Middle frontal gyrus (tissue), 1 donor: ENCODE measurements around the gene TBCC.
A peak's percentile ranks its signal among the peaks of the same experiment; 100 is the strongest.

Experiments used
- DNase-seq: peaks from one replicate; pipeline ENCODE4 v3.0.0-alpha.2; 2015; ENCODE audit warnings: low spot score; ENCODE audit errors: extremely low spot score

TBCC gene

DNA sequence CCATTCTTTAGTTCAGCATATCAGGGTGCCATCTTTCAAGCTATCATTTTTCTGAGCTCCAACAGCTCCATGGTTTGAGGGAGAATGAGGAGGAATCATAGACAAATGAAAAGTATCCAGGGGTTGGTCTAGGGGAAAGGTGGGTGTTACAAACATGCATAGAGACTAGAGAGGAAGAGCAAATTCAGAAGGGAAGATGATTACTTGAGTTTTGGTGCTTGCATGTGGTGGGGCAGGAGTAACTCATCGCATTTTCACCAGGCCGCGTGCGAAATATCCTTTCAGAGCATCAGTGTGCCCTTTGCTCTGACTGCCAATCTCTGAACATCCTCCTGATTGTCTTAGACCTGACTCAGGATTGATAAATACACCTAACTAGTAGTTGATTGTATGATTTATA is 28.3 kb upstream of the TBCC start:
- DNase-seq: no peak

DNA sequence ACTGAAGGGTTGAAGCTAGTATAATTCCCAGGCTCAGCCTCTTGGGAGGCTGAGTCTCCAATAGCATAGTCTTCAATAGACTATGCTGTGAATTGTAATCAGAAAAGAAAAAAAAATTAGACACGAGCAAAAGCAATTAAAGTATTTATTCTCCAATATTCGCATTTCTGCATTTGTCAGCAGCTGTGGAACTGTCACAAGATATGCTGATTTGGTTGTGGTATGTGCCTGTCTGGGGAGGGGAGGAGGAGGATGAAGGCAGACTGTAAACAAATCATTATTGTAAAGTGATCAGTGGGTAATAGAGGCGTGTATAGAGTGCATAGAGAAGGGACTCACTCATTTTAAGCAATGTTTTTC is 25.8 kb upstream of the TBCC start:
- no peak for DNase-seq

DNA sequence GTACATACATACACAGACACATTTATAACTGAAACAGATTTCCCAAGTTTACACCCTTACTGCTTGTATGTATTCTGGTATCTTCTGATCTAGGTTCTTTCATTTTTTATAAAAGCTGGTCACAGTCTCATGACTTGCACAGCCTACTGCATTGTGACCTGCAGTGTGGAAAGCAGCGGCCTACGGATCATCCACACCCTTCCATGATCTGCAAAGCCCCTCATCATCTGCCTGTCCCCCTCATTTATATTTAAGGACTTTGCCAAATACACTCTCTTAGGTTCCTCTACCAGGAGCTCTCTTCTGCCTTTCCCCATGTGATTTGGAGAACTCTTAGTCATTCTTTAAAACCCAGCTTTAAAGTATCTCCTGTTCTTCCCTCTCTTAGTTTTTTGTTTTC is 23.9 kb upstream of the TBCC start:
- no peak for DNase-seq

DNA sequence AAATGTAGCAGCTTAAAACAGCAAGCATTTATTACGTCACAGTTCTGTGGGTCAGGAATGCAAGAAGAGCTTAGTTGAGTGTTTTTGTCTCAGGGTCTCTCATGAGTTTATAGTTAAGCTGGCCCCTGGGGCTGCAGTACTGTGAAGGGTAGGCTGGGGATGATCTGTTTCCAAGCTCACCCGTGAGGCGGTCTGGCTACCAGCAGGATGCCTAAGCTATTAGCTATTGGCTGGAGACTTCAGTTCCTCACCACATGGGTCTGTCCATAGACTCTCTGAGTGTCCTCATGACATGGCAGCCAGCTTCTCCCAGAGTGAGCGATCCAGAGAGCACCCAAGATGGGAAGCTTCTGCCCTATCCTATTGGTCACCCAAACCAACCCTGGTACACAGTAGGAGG is 23.1 kb upstream of the TBCC start:
- no peak for DNase-seq

DNA sequence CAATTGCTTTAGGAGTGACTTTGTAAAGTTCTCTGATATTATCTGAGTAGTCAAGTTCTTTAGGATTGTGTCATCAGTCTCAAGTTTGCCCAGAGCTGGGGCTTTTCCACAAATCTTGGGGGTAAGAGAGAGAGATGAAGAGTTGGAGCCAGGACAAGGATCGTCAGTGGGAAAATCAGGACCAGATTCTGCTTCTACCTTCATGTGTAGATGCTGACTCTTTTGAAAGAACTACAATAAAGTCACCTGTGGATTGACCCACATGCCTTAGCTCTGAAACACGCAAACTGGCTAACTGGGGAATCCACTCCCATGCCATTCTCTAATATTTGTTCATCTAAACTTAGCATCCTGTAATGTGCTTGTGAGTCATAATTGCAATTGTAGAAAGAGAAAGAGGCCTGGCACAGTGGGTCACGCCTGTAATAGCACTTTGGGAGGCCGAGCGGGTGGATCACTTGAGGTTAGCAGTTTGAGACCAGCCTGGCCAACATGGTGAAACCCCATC is 20.3 kb upstream of the TBCC start:
- DNase-seq: no peak

DNA sequence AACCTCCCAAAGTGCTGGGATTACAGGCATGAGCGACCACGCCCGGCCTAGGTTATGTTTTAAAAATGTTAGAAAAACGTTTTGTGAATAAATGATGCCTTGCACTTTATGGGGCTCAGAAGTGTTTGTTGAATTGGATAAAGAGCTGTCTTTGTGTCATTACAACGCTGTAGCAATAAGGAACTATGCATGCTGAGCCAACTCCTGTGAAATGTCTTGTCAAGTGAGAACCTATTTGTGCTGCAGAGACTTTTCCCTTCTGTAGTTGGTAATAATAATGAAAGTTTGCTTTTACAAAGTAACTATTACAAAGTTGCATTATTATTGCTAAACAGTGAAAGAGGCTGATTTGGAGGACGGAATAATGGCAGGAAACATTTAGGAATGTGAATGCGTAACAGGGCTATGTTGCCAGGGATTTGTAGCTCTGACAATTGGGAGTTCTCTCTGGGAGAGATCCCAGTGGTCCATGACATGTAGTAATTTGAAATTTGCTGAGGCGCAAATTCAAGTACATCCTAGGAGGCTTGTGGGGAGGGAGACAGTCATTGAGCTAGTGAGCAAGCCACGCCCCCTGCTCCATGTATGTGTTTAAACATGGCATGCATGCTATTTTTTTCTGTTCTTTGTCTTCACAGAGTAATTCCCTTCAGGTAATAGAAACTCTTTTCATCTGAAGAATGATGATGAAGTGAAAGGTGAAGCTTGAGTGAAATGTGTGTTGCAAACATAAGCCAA is 19.2 kb upstream of the TBCC start:
- DNase-seq: no peak

DNA sequence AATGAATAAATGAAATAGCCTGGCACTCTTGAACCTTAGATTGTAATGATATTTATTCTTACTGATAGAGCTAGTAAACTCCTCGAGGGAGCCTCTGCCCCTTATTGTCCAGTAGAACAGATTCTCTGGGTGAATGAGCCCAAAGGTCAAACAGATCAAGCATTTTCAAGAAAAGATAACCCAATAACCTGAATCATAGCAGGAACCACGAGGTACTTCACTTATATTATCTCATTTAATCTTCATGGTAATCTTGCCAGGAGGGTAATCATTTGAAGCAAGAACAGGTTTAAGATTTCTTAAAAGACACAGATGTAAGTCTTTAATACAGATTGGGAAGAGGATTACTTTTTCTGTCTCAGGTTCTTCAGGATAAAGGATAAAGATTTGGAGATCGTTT is 17.0 kb upstream of the TBCC start:
- DNase-seq: no peak

DNA sequence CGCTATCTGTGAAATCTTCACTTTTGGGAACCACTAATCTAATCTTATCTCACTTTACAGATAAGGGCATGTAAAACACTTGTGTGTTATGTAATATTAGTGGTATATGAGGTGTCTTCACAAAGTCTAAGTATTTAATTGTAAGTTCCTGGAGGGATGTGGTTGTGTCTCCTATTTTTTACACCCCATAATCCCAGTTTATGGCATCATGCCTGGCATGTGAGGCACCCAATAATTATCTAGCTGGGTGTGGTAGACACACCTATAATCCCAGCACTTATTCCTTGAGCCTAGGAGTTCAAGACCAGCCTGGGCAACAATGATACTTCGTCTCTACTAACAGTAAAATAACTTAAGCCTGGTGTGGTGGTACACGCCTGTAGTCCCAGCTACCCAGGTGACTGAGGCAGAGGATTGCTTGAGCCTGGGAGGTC is 16.5 kb upstream of the TBCC start:
- no peak for DNase-seq

DNA sequence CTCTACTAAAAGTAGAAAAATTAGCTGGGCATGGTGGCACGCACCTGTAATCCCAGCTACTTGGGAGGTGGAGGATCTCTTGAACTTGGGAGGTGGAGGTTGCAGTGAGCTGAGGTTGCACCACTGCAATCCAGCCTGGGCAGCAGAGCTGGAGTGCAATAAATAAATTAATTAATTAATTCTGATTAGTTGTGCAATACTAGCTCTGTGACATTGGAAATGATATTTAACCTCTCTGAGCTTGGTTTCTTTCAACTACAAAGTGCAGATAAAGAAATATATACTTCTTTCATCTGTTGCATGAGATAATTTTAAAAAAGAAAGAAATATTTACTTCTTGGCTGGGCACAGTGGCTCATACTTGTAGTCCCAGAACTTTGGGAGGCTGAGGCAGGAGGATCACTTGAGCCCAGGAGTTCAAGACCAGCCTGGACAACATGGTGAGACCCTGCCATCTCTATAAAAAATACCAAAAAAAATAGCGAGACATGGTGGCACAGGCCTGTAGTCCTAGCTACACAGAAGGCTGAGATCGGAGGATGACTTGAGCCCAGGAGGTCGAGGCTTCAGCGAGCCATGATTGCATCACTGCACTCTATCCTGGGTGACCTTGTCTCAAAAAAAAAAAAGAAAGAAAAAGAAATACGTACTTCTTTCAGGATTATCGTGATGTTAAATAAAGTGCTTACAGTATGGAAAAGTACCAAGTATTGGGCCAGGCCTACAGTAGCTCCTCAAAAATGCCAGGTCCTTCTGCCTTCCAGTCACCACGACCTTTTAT is 15.6 kb upstream of the TBCC start:
- no peak for DNase-seq

DNA sequence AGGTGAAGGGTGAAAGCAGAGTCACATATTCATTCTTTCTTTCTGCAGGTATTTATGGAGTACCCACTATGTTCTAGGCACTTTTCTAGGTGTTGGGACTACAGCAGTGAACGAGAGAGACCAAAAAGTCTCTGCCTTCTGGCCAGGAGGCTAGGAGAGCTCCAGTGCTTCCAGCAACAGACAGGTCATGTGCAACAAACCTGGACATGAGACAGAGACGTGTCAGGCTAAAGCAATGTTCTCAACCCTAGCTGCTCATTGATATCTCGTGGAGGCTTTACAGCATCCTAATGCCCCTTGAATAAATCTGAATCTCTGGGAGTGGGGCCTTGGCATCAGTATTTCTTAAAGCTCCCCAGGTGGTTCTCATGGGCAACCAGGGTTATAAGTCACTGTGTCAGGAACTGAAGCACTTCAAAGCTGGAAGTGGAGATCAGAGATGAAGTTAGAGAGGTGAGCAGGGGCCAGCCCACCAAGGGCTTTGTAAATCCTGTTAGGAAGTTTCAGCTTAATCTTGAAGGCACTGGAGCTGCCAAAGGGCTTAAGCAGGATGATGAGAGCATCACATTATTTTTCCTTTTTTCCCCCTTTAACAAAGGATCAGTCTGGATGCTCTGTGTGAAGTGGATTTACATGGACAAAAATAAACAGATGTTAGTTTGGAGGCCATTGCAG is 13.0 kb upstream of the TBCC start:
- DNase-seq: no peak

DNA sequence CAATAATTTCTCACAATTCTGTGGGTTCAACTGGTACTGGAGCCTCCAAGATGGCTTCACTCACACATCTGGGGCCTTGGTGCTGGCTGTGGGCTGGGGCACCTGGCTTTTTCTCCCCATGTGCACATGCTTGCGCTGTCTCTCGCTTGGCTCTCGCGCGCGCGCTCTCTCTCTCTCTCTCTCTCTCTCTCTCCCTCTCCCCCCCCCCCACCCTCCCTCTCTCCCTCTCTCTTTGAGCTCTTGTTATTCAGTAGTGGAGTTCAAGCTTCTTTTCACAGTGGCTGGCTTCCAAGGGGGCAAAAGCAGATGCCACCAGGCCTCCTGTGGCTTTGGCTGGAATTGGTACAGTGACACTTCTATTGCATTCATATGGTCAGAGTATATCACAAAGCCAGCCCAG is 10.8 kb upstream of the TBCC start:
- DNase-seq: no peak

DNA sequence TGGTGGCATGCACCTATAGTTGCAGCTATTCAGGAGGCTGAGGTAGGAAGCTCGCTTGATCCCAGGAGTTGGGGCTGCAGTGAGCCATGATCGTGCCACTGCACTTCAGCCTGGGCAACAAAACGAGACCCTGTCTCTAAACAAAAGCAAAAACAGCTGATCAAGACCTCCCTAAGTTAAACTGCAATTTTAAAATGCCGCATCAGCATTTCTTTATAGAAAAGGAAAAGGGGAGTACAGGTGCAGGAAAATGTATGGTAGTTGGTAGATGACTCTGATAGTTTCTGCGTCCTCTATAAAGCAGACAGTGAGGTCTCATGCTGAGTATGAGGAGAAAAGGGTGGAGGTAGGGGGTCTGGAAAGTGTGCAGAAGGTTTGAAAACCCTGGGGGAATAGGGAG is 8.9 kb upstream of the TBCC start:
- no peak for DNase-seq

DNA sequence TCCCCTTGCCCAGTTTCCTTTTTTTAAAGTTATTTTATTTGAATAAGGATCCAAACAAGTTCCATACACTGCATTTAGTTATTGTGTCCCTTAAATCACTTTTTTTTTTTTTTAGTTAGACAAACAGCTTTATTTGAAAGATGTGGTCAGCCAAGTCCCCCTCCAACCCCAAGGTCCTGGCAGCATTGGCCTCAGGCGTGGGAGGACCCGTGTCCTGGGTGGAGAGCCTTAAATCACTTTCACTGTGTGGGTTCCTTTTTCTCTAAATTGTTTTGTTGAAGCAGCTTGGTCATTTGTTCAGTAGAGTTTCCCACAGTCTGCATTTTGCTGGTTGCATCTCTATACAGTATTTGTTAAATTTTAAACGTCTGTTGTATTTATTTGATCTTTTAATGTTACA is 5.2 kb upstream of the TBCC start:
- no peak for DNase-seq

DNA sequence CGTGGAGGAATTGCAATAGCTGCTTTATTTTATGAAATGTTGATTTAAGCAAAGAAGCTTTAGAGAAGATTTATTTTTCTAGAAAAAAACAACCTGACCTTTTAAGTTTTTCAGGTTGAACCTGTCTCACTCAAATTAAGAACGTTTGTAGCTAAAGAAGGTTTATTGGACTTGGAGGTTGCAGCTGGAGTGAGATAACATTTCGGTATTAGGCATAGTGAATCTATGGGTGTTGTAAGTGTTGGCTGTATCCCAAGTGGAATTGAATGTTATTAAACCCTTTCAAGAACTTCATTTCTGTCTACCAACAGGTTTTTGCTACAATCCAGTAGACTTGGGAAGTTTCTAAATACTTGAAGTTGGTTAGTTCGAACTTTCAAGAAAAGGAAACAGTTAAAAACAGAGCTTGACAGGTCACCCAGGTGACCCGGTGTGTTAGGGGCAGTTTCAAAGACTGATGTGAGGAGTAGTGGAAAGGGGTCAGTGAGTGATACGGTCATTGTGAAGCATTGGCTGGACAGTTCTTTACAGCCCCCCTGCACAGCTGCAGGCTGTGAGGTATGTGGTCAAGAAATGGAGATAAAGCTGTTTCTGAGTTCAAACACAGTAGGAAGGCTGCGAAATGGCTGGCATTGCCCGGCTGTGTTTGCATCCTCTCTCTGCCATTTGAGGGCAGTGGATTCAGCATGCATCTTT is 2.4 kb upstream of the TBCC start:
- no peak for DNase-seq

DNA sequence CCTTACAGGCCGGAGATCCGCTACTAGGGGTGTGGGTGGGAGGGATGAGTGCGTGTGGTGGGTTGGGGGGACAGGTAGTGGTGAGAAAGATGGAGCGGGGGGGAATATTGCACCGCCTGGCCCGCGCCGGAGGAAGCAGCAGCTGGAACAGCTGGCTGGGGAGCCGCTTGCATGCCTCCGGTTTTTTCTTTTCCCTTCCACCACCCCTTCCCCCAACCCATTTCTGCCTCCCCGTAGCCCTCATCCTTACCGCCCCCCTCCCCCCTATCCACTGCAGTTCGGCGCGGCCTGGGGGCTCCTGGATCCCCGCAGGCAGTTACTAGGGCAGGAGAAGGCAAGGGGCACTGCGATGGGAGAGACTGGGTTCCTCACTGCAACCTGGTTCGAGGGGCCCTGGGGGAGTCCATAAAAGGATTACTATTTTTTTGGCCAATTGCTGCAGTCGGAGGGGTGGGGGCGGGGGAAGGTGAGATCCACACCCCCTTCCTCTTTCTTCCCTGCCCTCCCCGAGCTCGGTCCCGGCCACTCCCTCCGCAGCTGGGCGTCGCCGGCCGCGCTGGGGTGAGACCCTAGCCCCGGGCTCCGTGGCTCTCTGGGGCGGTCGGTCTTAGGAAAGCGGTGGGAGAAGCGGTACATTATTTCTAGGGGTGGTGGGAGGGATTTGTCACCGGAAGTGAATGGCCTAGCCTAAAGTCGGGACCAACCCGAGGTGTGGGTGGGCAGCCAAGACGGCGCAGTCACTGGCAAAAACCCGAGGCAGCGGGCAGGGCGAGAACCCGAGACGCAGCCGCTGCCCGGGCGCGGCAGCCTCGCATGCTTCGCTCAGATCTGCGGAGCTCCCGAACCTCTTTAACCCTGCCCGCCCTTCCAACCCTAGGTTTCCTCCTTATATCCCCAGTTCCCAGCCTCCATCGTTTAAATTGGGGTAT is 824 bp upstream of the TBCC start:
- DNase-seq: peak; percentile 52

DNA sequence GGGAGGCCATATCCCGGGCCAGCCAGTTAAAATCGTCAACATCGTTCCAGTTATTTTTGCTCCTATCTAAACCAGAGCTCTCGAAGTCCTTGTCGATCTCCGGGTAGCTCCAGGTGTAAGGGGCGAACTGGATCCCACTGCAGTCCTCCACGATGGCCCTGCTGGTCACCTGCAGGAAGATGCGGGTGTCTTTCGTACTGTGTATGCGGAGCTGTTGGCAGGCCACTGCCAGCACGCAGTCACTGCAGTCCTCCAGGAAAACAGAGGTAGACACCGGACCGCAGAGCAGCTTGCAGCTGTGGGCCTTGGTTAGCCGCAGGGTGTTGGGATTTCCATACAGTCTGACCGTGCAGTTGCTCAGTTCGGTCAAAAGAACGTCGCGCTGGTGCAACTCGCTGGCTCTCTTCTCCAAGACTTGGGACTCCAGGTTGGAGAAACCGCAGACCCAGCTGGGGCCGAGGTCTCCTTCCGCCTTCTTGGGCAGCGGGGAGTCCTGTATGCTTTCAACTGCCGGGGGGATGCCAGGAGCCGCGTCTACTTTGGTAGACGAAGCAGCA is 742 bp downstream of the TBCC start:
- no peak for DNase-seq

DNA sequence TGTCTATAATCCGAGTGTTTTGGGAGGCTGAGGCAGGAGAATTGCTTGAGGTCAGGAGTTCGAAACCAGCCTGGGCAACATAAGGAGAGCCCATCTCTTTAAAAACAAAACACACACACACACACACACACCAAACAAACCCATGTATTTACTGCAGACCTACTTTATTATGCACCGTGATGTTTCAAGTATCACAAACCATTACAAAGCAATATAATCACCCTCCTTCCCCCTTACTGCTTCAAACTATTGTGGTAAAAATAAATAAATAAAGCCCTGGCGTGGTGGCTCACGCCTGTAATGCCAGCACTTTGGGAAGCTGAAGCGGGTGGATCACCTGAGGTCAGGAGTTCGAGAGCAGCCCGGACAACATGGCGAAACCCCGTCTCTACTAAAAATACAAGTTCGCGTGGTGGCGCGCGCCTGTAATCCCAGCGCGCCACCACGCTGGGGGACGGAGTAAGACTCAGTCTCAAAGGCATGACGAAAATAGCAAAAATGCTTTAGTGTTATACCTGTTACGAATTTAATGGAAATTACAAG is 1.5 kb downstream of the TBCC start:
- no peak for DNase-seq

DNA sequence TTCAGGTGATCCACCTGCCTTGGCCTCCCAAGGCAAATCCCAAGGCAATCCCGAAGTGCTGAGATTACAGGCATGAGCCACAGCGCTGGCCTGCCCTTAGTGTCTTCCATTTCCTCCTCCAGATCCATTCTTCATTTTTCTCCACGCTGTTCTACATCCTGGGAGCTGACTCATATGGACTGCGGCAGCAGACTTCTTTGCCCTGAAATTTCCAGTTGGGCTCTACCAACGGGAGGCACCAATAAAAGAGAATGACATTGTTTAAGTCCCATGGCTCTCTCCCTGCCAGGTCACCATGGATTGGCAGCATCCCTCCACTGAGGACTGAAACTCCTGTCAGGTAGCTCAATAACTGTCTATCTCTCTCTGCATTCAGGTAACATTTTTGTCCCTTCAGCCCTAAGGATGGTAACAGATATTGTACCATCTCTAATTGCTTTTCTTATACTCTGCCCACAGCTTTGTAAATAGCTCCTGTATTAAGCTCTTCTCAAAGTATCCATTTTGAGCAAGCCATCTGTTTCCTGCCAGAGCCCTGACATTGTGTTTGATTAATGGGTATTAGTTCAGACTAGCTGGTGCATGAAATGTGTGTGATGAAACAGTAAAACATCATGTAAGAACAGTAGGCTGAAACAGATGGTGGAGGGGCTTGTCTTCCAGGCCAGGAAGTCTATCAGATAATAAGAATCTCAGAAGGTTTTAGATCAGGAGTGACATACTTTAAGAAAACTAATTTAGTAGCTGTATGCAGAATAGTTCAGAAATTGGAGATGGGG is 3.6 kb downstream of the TBCC start:
- no peak for DNase-seq

DNA sequence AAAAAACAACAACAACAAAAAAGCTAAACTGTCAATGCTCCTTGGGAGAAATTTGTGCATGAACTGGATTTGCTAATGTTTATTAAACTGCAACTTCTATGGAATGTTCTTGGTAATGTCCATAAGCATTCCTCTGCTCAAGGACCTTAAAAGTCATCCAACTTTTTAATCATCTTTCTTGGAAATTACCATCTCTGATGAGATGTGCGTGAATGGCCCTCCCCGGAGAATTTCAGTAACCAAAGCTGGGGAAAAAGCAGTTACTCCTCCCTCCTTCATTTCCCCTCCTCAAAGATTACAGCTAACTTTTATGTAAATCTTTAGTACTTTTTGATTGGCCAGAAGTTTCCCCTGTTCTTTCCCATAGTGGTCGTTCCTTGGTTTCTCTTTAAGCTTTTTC is 5.2 kb downstream of the TBCC start:
- DNase-seq: no peak
